ENCODE data around the gene BBS5.
"Not testable (repeated sequence)": the region's sequence is repeated elsewhere in the genome, so short reads cannot be mapped to it uniquely, and the experiment has no call there.

The BBS5 gene

GRCh38 chr2:169491378-169491777, 12.1 kb downstream of the BBS5 start:
- DNase-seq (ENCODE audit: insufficient read length), result no peak
- FAIRE-seq, result no peak
- TF ChIP-seq POLR2AphosphoS5 (IDR thresholded peaks at IDR 0.05; ENCODE audit: low read depth, low read length), result no peak
- TF ChIP-seq TAF1 (IDR thresholded peaks at IDR 0.05; ENCODE audit: borderline replicate concordance, low read depth, low read length), result no peak
- TF ChIP-seq POLR2A (IDR thresholded peaks at IDR 0.05; ENCODE audit: low read depth, low read length), result no peak

GRCh38 chr2:169493360-169493759, 14.1 kb downstream of the BBS5 start:
- DNase-seq (ENCODE audit: insufficient read length) (no peak), FAIRE-seq (no peak)
- TF ChIP-seq POLR2A (IDR thresholded peaks at IDR 0.05; ENCODE audit: low read depth, low read length) (no peak), POLR2AphosphoS5 (IDR thresholded peaks at IDR 0.05; ENCODE audit: low read depth, low read length) (no peak), TAF1 (IDR thresholded peaks at IDR 0.05; ENCODE audit: borderline replicate concordance, low read depth, low read length) (no peak)

GRCh38 chr2:169495310-169495928, 16.1 kb downstream of the BBS5 start:
- FAIRE-seq (no peak), DNase-seq (ENCODE audit: insufficient read length) (no peak)
- TF ChIP-seq TAF1 (IDR thresholded peaks at IDR 0.05; ENCODE audit: borderline replicate concordance, low read depth, low read length), result no peak
- TF ChIP-seq POLR2AphosphoS5 (IDR thresholded peaks at IDR 0.05; ENCODE audit: low read depth, low read length), result no peak
- no peak for TF ChIP-seq POLR2A (IDR thresholded peaks at IDR 0.05; ENCODE audit: low read depth, low read length)

DNA sequence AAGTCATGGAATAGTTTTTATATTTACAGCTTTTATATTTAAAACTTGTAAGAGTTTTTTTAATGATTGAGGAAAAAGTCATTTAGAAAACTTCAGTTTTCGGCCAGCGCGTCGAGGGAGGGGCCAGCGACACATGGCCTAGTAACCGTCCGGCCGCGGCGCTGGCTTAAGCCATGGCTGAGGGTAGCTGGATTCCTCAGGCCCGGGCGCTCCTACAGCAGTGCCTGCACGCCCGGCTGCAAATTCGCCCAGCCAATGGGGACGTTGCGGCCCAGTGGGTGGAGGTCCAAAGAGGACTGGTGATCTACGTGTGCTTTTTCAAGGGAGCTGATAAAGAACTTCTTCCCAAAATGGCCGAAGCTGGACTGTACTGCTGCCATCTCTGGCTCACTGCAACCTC, 25.4 kb downstream of the BBS5 start:
- TF ChIP-seq POLR2AphosphoS5 (IDR thresholded peaks at IDR 0.05; ENCODE audit: low read depth, low read length) (no peak), TAF1 (IDR thresholded peaks at IDR 0.05; ENCODE audit: borderline replicate concordance, low read depth, low read length) (no peak), POLR2A (IDR thresholded peaks at IDR 0.05; ENCODE audit: low read depth, low read length) (no peak)
- no peak for DNase-seq (ENCODE audit: insufficient read length)
- no peak for FAIRE-seq

- TF ChIP-seq TAF1 (IDR thresholded peaks at IDR 0.05; ENCODE audit: borderline replicate concordance, low read depth, low read length) (no peak), POLR2AphosphoS5 (IDR thresholded peaks at IDR 0.05; ENCODE audit: low read depth, low read length) (no peak), POLR2A (IDR thresholded peaks at IDR 0.05; ENCODE audit: low read depth, low read length) (no peak)
- FAIRE-seq, result no peak
- no peak for DNase-seq (ENCODE audit: insufficient read length)
Measured at GRCh38 chr2:169507698-169508097, 28.4 kb downstream of the BBS5 start.

GRCh38 chr2:169509298-169509885, 30.1 kb downstream of the BBS5 start, which contains the start of gene KLHL41:
Gene KLHL41 (plus strand): TSS chr2:169509702. CDS start chr2:169509779, 77 bp downstream.
- TF ChIP-seq POLR2AphosphoS5 (IDR thresholded peaks at IDR 0.05; ENCODE audit: low read depth, low read length) (no peak), POLR2A (IDR thresholded peaks at IDR 0.05; ENCODE audit: low read depth, low read length) (no peak), TAF1 (IDR thresholded peaks at IDR 0.05; ENCODE audit: borderline replicate concordance, low read depth, low read length) (no peak)
- DNase-seq (ENCODE audit: insufficient read length) (no peak), FAIRE-seq (no peak)

DNA sequence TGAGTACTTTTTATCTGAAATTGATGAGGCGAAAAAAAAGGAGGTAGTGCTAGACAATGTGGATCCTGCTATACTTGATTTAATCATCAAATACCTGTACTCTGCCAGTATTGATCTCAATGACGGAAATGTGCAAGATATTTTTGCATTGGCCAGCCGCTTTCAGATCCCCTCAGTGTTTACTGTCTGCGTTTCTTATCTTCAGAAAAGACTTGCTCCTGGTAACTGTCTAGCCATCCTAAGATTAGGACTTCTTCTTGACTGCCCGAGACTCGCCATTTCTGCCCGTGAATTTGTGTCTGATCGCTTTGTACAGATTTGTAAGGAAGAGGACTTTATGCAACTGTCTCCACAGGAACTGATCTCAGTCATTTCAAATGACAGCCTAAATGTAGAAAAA, 30.7 kb downstream of the BBS5 start:
- no peak for DNase-seq (ENCODE audit: insufficient read length)
- TF ChIP-seq POLR2A (IDR thresholded peaks at IDR 0.05; ENCODE audit: low read depth, low read length) (no peak), TAF1 (IDR thresholded peaks at IDR 0.05; ENCODE audit: borderline replicate concordance, low read depth, low read length) (no peak), POLR2AphosphoS5 (IDR thresholded peaks at IDR 0.05; ENCODE audit: low read depth, low read length) (no peak)
- no peak for FAIRE-seq

DNA sequence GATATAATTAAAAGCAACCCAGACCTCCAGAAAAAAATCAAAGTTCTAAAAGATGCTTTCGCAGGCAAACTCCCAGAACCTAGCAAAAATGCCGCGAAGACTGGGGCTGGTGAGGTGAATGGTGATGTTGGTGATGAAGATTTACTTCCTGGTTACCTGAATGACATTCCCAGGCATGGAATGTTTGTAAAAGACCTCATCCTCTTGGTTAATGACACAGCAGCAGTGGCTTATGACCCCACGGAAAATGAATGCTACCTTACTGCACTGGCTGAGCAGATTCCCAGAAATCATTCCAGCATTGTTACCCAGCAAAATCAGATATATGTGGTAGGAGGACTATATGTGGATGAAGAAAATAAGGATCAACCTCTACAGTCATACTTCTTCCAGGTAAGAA, 31.2 kb downstream of the BBS5 start:
- DNase-seq (ENCODE audit: insufficient read length), result no peak
- TF ChIP-seq POLR2A (IDR thresholded peaks at IDR 0.05; ENCODE audit: low read depth, low read length) (no peak), POLR2AphosphoS5 (IDR thresholded peaks at IDR 0.05; ENCODE audit: low read depth, low read length) (no peak), TAF1 (IDR thresholded peaks at IDR 0.05; ENCODE audit: borderline replicate concordance, low read depth, low read length) (no peak)
- FAIRE-seq, result no peak

GRCh38 chr2:169511818-169512217, 32.5 kb downstream of the BBS5 start:
- DNase-seq (ENCODE audit: insufficient read length), result no peak
- TF ChIP-seq POLR2A (IDR thresholded peaks at IDR 0.05; ENCODE audit: low read depth, low read length), result no peak
- FAIRE-seq, result no peak

DNA sequence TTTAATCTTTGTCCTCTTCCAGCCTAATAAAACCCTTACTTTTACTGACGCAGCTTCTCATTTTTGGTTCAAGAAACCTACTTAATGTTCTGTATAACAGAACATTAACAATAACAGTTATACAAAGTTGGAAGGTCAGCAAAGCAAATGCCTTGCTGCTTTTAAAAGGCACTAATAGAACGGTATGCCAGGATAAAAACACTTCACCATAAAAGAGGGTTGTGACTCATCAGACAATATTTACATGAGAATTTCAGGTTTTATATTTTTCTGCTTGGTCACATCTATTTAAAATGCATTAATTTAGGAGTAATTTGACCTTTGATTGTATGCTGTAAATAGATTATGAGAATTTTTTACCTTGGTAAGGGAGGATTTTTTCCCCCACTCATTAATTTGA, 33.2 kb downstream of the BBS5 start:
- DNase-seq (ENCODE audit: insufficient read length) (no peak), FAIRE-seq (no peak)

DNA sequence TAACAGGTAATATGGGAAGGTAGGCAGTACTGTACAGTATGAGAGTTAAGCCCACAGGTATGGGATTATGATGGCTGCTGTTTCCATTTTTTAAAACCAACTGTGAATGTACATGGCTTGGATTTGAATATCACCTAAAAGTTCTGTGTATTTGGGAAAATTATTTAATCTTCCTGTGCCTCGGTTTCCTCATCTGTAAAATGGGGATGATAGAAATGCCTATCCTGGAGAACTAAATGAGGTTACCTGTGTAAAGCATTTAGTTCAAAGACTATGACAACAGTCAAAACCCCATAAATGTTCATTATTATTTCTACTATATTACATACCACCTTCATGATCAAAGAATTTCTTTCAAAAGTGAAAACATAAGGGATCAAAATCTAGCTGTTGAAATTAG, 33.8 kb downstream of the BBS5 start:
- DNase-seq (ENCODE audit: insufficient read length) (no peak), FAIRE-seq (no peak)
- TF ChIP-seq POLR2AphosphoS5 (IDR thresholded peaks at IDR 0.05; ENCODE audit: low read depth, low read length) (no peak), POLR2A (IDR thresholded peaks at IDR 0.05; ENCODE audit: low read depth, low read length) (no peak), TAF1 (IDR thresholded peaks at IDR 0.05; ENCODE audit: borderline replicate concordance, low read depth, low read length) (no peak)

More for the DNA sequence above, 33.2 kb downstream of the BBS5 start:
- no peak for TF ChIP-seq POLR2AphosphoS5 (IDR thresholded peaks at IDR 0.05; ENCODE audit: low read depth, low read length)
- TF ChIP-seq TAF1 (IDR thresholded peaks at IDR 0.05; ENCODE audit: borderline replicate concordance, low read depth, low read length), result no peak
- TF ChIP-seq POLR2A (IDR thresholded peaks at IDR 0.05; ENCODE audit: low read depth, low read length), result no peak

DNA sequence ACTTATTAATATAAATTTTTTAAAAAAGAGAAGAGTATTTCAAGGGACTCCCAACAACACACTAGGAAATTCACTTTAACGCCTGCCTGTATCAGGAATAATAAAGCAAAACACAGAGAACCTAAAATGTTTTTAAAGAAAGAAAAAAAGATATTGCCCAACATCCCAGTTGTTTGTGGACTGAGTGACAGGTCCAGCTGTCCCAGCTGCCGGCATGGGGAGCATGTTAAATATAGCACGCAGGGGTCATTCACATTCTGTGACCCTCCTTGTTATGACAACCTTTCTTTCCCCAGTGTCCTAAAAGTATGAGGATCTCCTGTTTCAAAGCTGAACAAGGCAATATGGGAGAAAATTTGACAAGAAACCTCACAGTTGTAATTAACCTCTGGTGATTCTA, 34.6 kb downstream of the BBS5 start:
- FAIRE-seq (no peak), DNase-seq (ENCODE audit: insufficient read length) (no peak)
- TF ChIP-seq TAF1 (IDR thresholded peaks at IDR 0.05; ENCODE audit: borderline replicate concordance, low read depth, low read length), result no peak
- no peak for TF ChIP-seq POLR2AphosphoS5 (IDR thresholded peaks at IDR 0.05; ENCODE audit: low read depth, low read length)
- no peak for TF ChIP-seq POLR2A (IDR thresholded peaks at IDR 0.05; ENCODE audit: low read depth, low read length)

- FAIRE-seq; DNase-seq (ENCODE audit: insufficient read length): not testable (repeated sequence)
Measured at GRCh38 chr2:169514758-169515157, 35.5 kb downstream of the BBS5 start.

GRCh38 chr2:169516488-169516995, 37.2 kb downstream of the BBS5 start:
- not testable (repeated sequence) for FAIRE-seq; DNase-seq (ENCODE audit: insufficient read length)

Measured in GM12892 (cell line).